K562 (cell line): ENCODE data around the gene SLC19A1. TPM values are rescaled to one million over a fixed set of nuclear protein-coding genes. Genes with fewer than 3 reads are reported as not detected.

ENCODE experiments used
- BCLAF1 ChIP-seq, 2 experiments: fragments of 450-650 bp in 1 of 2; IDR thresholded peaks; 2 replicates each; pipeline ENCODE4 v1.6.1; 2011 to 2017; ENCODE audit warnings: low read depth in 2 of 2, antibody characterized with exemption in 1 of 2, borderline replicate concordance in 1 of 2, low read length in 1 of 2, mild to moderate bottlenecking in 1 of 2, mixed read lengths in 1 of 2; ENCODE audit not compliant: control insufficient read depth in 1 of 2
- BMI1 ChIP-seq: fragments of 150-350 bp; IDR thresholded peaks from 2 replicates; pipeline ENCODE4 v1.6.1; 2014; ENCODE audit warnings: low read length
- CHD7 ChIP-seq: fragments of 200-600 bp; sonication (generic); IDR thresholded peaks from one replicate; pipeline ENCODE4 v1.6.1; 2012; ENCODE audit warnings: mild to moderate bottlenecking, low read depth, low read length, inconsistent platforms
- COPS2 ChIP-seq: fragments of 450-650 bp; conservative IDR thresholded peaks from 2 replicates; pipeline ENCODE4 v1.6.1; 2016; ENCODE audit warnings: mild to moderate bottlenecking, moderate library complexity
- ZBTB7A ChIP-seq: IDR thresholded peaks from 2 replicates; pipeline ENCODE4 v1.6.1; 2011; ENCODE audit warnings: low read depth, mild to moderate bottlenecking, low read length, moderate library complexity, borderline replicate concordance; ENCODE audit not compliant: control insufficient read depth
- ZHX1 ChIP-seq: fragments of 150-350 bp; conservative IDR thresholded peaks from 2 replicates; pipeline ENCODE4 v1.6.1; 2014; ENCODE audit warnings: low read length
- ZNF174 ChIP-seq: fragments of 250-450 bp; sonication (Bioruptor Pico); IDR thresholded peaks from 2 replicates; pipeline ENCODE4 v1.4.0; 2020; ENCODE audit warnings: mild to moderate bottlenecking
- ZSCAN29 ChIP-seq: fragments of 450-650 bp; IDR thresholded peaks from 2 replicates; pipeline ENCODE4 v1.6.1; 2017
- ZSCAN32 ChIP-seq: fragments of 450-650 bp; formaldehyde crosslinking; IDR thresholded peaks from 2 replicates; pipeline ENCODE4 v1.4.0; 2020; ENCODE audit warnings: mild to moderate bottlenecking, moderate library complexity
- polyA plus RNA-seq, 8 experiments: library from polyadenylated mRNA; depleted of rRNA in 4 of 8; stranded (reverse) in 5 of 8; unstranded in 3 of 8; fragments of >200 nt; fragmentation: Nextera tagmentation in 2 of 8; fragmentation: Illumina TruSeq in 1 of 8; extraction: Ambion mirVana in 2 of 8; extraction: Trizol in 1 of 8; gene quantifications; 2 replicates each; pipeline versions ENCODE4 v1.2.1 to v1.2.3, GENCODE V29; 2011 to 2014; ENCODE audit warnings: inconsistent platforms in 1 of 8, missing spikeins in 1 of 8
- total RNA-seq, 7 experiments: library from RNA; depleted of rRNA in 6 of 7; stranded (reverse); fragments of >200 nt in 6 of 7; fragmentation: Illumina TruSeq in 2 of 7; extraction: Trizol in 2 of 7; gene quantifications; 2 replicates each; pipeline versions ENCODE4 v1.2.1 to v1.2.3, GENCODE V29; 2011 to 2021; ENCODE audit warnings: low replicate concordance in 1 of 7

SLC19A1 gene
- total and polyA plus RNA-seq, 9 of the 15 experiments (the other 6 are each of a cell fraction or from before 2014, with no cell fraction given): 0.65 to 88.7 (median 12.0) TPM

- no peak for TF ChIP-seq BCLAF1 (IDR thresholded peaks at IDR 0.05; ENCODE audit: borderline replicate concordance in 1 of 2, control insufficient read depth in 1 of 2, low read depth in 2 of 2, low read length in 1 of 2)
- no peak for TF ChIP-seq ZNF174 (CRISPR knock-in tag)
- 0 out of 2 replicates have a peak, but pooled peaks have one; percentile 40 for TF ChIP-seq ZHX1
- no peak for TF ChIP-seq CHD7
- no peak for TF ChIP-seq ZSCAN29
- TF ChIP-seq ZBTB7A: peak; percentile 82
- no peak for TF ChIP-seq COPS2
- no peak for TF ChIP-seq ZSCAN32 (CRISPR knock-in tag)
- TF ChIP-seq BMI1: no peak
Observed at GRCh38 chr21:45555557-45556301, 13.5 kb upstream of the SLC19A1 start (continued).
